ENCODE measurements around the gene ID2. TPM values are rescaled to one million over a fixed set of nuclear protein-coding genes. Genes with fewer than 3 reads are reported as not detected.

Gene ID2
- total RNA-seq, 1 donor from 2014 or later = 431 TPM

GRCh38 chr2:8663997-8664396 is 17.9 kb upstream of the ID2 start:
- DNase-seq (ENCODE audit: low spot score) = no peak
- Mint-ChIP-seq H3K9me3 (no peaks in the 10 kb centered on the region), H3K27me3 (ENCODE audit: low read depth) (peaks cover 15% of the 10 kb centered on the region), H3K4me3 (ENCODE audit: low read depth) (no peak overlapping the region), H3K4me1 (ENCODE audit: low read depth) (peaks cover 11% of the 10 kb centered on the region), H3K27ac (no peak overlapping the region), H3K36me3 (ENCODE audit: low read depth) (no peaks in the 10 kb centered on the region)
- intact Hi-C loops (cut with micrococcal nuclease) = no loop called here

DNA sequence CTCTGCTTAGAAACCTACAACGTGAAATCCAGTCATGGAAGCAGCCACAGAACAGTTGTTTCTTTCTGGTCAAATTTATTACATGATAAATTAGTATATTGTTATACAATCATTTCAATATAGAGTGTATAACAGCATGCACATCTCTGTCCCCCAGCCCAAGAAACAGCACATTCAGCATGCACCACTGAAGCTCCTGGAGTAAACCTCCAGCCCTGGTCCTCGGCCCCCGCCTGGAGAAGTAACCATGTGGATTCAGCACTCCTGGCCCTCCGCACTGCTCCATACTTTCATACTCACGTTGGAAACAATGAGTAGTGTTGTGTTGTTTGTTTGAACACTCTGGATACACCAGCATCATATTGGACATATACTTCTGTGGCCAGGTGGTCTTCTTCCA is 15.3 kb upstream of the ID2 start:
- intact Hi-C loops (cut with micrococcal nuclease) = no loop called here
- Mint-ChIP-seq H3K9me3 (no peaks in the 10 kb centered on the region), H3K4me3 (ENCODE audit: low read depth) (no peak overlapping the region), H3K4me1 (ENCODE audit: low read depth) (peaks cover 12% of the 10 kb centered on the region), H3K27me3 (ENCODE audit: low read depth) (peaks cover 18% of the 10 kb centered on the region), H3K36me3 (ENCODE audit: low read depth) (no peaks in the 10 kb centered on the region), H3K27ac (no peak overlapping the region)
- no peak for DNase-seq (ENCODE audit: low spot score)

DNA sequence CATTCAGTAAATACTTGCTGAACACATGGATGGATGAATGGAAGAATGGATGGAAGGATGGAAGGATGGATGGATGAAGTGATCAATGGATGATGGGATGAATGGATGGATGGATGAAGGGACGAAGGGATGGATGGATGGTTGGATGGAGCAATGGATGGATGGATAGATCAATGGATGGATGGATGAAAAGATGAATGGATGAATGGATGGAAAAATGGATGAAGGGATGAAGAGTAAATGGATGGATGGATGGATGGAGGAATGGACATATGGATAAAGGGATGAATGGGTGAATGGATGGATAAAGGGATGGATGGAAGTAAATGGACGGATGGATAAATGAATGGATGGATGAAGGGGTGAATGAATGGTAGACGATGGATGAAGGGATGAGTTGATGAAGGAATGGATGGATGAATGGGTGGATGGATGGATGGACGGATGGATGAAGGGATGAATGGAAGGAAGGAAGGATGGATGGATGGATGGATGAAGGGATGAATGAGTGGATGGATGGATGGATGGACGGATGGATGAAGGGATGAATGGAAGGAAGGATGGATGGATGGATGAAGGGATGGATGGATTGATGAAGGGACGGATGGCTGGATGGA is 13.9 kb upstream of the ID2 start:
- peaks cover 13% of the 10 kb centered on the region for H3K4me1 Mint-ChIP-seq (ENCODE audit: low read depth)
- peaks cover under 1% of the 10 kb centered on the region for H3K36me3 Mint-ChIP-seq (ENCODE audit: low read depth)
- no peak overlapping the region for H3K4me3 Mint-ChIP-seq (ENCODE audit: low read depth)
- intact Hi-C loops (cut with micrococcal nuclease) = no loop called here
- no peak for DNase-seq (ENCODE audit: low spot score)
- peaks cover under 1% of the 10 kb centered on the region for H3K9me3 Mint-ChIP-seq
- peaks cover 18% of the 10 kb centered on the region for H3K27me3 Mint-ChIP-seq (ENCODE audit: low read depth)
- H3K27ac Mint-ChIP-seq = no peak overlapping the region

- H3K9me3 Mint-ChIP-seq = peaks cover 13% of the 10 kb centered on the region
- intact Hi-C loops (cut with micrococcal nuclease) = no loop called here
- H3K27me3 Mint-ChIP-seq (ENCODE audit: low read depth) = peaks cover 25% of the 10 kb centered on the region
- H3K36me3 Mint-ChIP-seq (ENCODE audit: low read depth) = peaks cover 11% of the 10 kb centered on the region
- H3K4me3 Mint-ChIP-seq (ENCODE audit: low read depth) = no peak overlapping the region
- peaks cover 7% of the 10 kb centered on the region for H3K4me1 Mint-ChIP-seq (ENCODE audit: low read depth)
- DNase-seq (ENCODE audit: low spot score) = no peak
- H3K27ac Mint-ChIP-seq = no peak overlapping the region
These were observed 12.6 kb upstream of the ID2 start for GRCh38 chr2:8669157-8669817.

- Mint-ChIP-seq H3K36me3 (ENCODE audit: low read depth) (peaks cover 18% of the 10 kb centered on the region), H3K4me1 (ENCODE audit: low read depth) (peaks cover 5% of the 10 kb centered on the region), H3K9me3 (peaks cover 20% of the 10 kb centered on the region), H3K27me3 (ENCODE audit: low read depth) (peaks cover 37% of the 10 kb centered on the region), H3K4me3 (ENCODE audit: low read depth) (no peak overlapping the region), H3K27ac (no peak overlapping the region)
- no peak for DNase-seq (ENCODE audit: low spot score)
- intact Hi-C loops (cut with micrococcal nuclease) = no loop called here
These were observed 11.3 kb upstream of the ID2 start for GRCh38 chr2:8670580-8670979.

- Mint-ChIP-seq H3K4me1 (ENCODE audit: low read depth) (peaks cover 5% of the 10 kb centered on the region), H3K27me3 (ENCODE audit: low read depth) (peaks cover 43% of the 10 kb centered on the region), H3K36me3 (ENCODE audit: low read depth) (peaks cover 24% of the 10 kb centered on the region), H3K27ac (no peak overlapping the region), H3K9me3 (peaks cover 26% of the 10 kb centered on the region), H3K4me3 (ENCODE audit: low read depth) (no peak overlapping the region)
- intact Hi-C loops (cut with micrococcal nuclease) = no loop called here
- no peak for DNase-seq (ENCODE audit: low spot score)
These were observed 10.7 kb upstream of the ID2 start for GRCh38 chr2:8671176-8671575.

GRCh38 chr2:8671802-8672201 is 10.1 kb upstream of the ID2 start:
- Mint-ChIP-seq H3K36me3 (ENCODE audit: low read depth) (peaks cover 25% of the 10 kb centered on the region), H3K27ac (no peak overlapping the region), H3K4me3 (ENCODE audit: low read depth) (no peak overlapping the region), H3K9me3 (peaks cover 28% of the 10 kb centered on the region), H3K4me1 (ENCODE audit: low read depth) (peaks cover 6% of the 10 kb centered on the region), H3K27me3 (ENCODE audit: low read depth) (peaks cover 48% of the 10 kb centered on the region)
- intact Hi-C loops (cut with micrococcal nuclease) = no loop called here
- no peak for DNase-seq (ENCODE audit: low spot score)

DNA sequence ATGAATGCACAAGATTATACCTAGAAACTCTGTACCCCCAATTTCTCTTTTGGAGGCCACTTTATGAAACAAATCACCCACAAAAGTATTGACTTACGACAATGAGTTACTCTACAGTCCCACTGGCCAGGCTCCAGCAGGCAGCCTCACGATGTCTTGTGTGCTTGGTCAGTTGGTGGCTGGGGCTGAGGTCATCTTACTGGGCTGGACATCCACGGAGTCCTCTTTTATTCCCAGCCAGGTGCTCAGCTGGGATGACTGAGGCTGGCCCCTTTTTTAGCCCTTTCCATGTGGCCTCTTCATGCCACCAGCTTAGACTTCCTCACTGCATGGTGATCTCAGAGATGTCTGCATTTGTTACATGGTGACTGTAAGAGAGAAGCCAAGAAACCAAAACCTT is 8.9 kb upstream of the ID2 start:
- Mint-ChIP-seq H3K4me3 (ENCODE audit: low read depth) (no peak overlapping the region), H3K27ac (no peak overlapping the region), H3K27me3 (ENCODE audit: low read depth) (peaks cover 58% of the 10 kb centered on the region), H3K4me1 (ENCODE audit: low read depth) (peaks cover 15% of the 10 kb centered on the region), H3K9me3 (peaks cover 28% of the 10 kb centered on the region), H3K36me3 (ENCODE audit: low read depth) (peaks cover 30% of the 10 kb centered on the region)
- intact Hi-C loops (cut with micrococcal nuclease) = no loop called here
- no peak for DNase-seq (ENCODE audit: low spot score)

DNA sequence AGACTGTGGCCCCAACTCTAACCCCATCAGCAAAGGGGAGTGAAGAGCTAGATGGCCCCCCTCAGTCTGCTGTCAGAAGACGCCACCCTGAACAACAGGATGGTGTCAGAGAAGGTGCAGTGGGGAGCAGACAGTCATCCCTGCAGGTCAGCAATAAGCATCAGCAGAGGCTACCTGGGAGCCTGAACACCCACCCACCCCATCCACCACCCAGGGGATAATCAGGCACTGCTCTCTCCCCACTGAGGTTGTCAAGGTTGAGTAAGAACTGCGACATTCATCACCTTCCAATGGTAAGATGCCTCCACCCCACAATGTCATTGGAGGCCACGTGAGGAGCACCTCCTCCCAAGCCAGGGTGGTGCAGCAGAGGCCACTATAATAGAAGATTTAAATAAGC is 8.5 kb upstream of the ID2 start:
- peaks cover 59% of the 10 kb centered on the region for H3K27me3 Mint-ChIP-seq (ENCODE audit: low read depth)
- H3K27ac Mint-ChIP-seq = no peak overlapping the region
- intact Hi-C loops (cut with micrococcal nuclease) = no loop called here
- peaks cover 30% of the 10 kb centered on the region for H3K36me3 Mint-ChIP-seq (ENCODE audit: low read depth)
- H3K4me1 Mint-ChIP-seq (ENCODE audit: low read depth) = peaks cover 19% of the 10 kb centered on the region
- DNase-seq (ENCODE audit: low spot score) = no peak
- H3K9me3 Mint-ChIP-seq = peaks cover 28% of the 10 kb centered on the region
- no peak overlapping the region for H3K4me3 Mint-ChIP-seq (ENCODE audit: low read depth)

DNA sequence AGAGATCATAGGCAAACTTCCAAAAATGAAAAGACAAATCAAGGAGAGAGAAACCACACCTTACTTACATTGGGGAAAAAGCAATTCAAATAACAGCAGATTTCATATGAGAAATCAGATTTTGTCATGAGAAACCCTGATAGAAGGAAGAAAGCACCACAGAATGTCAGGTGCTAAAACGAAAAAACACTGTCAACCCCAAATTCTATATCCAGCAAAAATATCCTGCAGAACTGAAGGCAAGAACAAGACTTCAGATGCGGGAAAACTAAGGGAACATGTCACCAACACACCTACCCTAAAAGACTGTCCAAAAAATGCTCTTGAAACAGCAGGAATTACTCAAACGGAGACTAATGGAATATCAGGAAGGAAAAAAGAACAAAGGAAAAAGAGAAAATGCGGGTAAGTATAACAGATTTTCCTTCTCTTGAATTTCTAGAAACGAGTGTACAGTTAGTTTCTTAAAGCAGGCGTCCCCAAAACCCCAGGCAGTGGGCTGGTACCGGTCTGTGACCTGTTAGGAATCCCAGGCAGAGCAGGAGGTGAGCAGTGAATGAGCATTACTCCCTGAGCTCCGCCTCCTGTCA is 7.3 kb upstream of the ID2 start:
- Mint-ChIP-seq H3K27me3 (ENCODE audit: low read depth) (peaks cover 59% of the 10 kb centered on the region), H3K4me3 (ENCODE audit: low read depth) (no peak overlapping the region), H3K36me3 (ENCODE audit: low read depth) (peaks cover 30% of the 10 kb centered on the region), H3K9me3 (peaks cover 28% of the 10 kb centered on the region), H3K4me1 (ENCODE audit: low read depth) (peaks cover 22% of the 10 kb centered on the region), H3K27ac (no peak overlapping the region)
- intact Hi-C loops (cut with micrococcal nuclease) = no loop called here
- DNase-seq (ENCODE audit: low spot score) = no peak

GRCh38 chr2:8675543-8675942 is 6.3 kb upstream of the ID2 start:
- peaks cover 28% of the 10 kb centered on the region for H3K9me3 Mint-ChIP-seq
- no peak overlapping the region for H3K4me3 Mint-ChIP-seq (ENCODE audit: low read depth)
- no peak overlapping the region for H3K27ac Mint-ChIP-seq
- DNase-seq (ENCODE audit: low spot score) = no peak
- H3K27me3 Mint-ChIP-seq (ENCODE audit: low read depth) = peaks cover 56% of the 10 kb centered on the region
- intact Hi-C loops (cut with micrococcal nuclease) = no loop called here
- H3K4me1 Mint-ChIP-seq (ENCODE audit: low read depth) = peaks cover 29% of the 10 kb centered on the region
- peaks cover 30% of the 10 kb centered on the region for H3K36me3 Mint-ChIP-seq (ENCODE audit: low read depth)

DNA sequence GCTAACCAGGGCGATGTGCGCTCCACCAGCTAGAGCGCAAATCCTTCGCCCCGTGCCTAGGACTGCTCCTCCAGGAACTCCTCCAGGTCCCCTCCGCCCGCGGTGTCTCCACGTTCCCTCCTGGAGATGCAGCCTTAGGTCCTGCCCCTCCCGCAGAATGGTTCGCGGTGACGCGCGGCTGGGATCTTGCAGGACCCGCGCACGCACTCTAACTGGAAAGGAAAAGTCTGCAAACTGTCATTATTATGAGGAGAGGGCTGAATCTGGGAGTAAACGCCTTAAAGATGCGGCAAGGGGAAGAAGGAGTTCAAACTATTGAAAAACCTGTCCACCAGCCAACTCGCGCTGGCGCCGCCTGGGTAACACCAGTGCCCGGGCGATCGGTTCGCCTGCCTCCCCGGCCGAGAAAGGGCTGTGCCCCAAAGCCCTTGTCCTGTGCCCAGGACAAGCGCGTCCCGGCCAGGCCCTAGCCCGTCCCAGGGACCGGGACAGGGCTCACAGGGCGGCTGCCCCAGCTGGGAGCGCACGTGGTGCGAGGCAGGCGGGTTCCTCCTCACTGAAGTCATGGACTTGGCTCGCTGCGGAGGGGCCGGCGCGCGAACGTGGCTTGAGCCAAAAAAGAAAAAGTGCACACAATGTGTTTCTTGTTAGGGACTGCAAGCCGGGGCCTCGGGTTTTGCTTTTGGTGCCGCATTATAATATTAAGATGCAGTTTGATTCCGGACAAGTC is 5.5 kb upstream of the ID2 start:
- no peak for DNase-seq (ENCODE audit: low spot score)
- no peak overlapping the region for H3K27ac Mint-ChIP-seq
- no peak overlapping the region for H3K4me3 Mint-ChIP-seq (ENCODE audit: low read depth)
- peaks cover 49% of the 10 kb centered on the region for H3K27me3 Mint-ChIP-seq (ENCODE audit: low read depth)
- H3K9me3 Mint-ChIP-seq = peaks cover 28% of the 10 kb centered on the region
- H3K4me1 Mint-ChIP-seq (ENCODE audit: low read depth) = peaks cover 29% of the 10 kb centered on the region
- H3K36me3 Mint-ChIP-seq (ENCODE audit: low read depth) = peaks cover 30% of the 10 kb centered on the region
- intact Hi-C loops (cut with micrococcal nuclease) = no loop called here

All from activated T-helper 2 cell treated with anti-CD3 and anti-CD28 coated beads, Interferon-gamma antibody, Interleukin-2, Interleukin-4, amounts not matched to agents 10 μg/mL and 5 μg/mL and 100 μg/mL, durations not matched to agents 14 hours and 24 hours and 36 hours (primary cell).